HepG2 (cell line): ENCODE data around the gene INAFM2. TPM values are rescaled to one million over a fixed set of nuclear protein-coding genes. Genes with fewer than 3 reads are reported as not detected.

Source experiments
- ATF3 ChIP-seq: sonication (generic); formaldehyde crosslinking; IDR thresholded peaks from 2 replicates; pipeline ENCODE4 v1.4.0; 2020; ENCODE audit warnings: missing genetic modification reagents
- ATM ChIP-seq: fragments of 450-650 bp; IDR thresholded peaks from 2 replicates; pipeline ENCODE4 v1.7.1; 2017; ENCODE audit warnings: mild to moderate bottlenecking, borderline replicate concordance
- ELK4 ChIP-seq: sonication (generic); formaldehyde crosslinking; IDR thresholded peaks from 2 replicates; pipeline ENCODE4 v1.9.0; 2021; ENCODE audit warnings: missing genetic modification reagents, borderline replicate concordance
- FOXO1 ChIP-seq: sonication (generic); formaldehyde crosslinking; IDR thresholded peaks from 2 replicates; pipeline ENCODE4 v1.4.0; 2020; ENCODE audit warnings: missing genetic modification reagents
- GPBP1L1 ChIP-seq: sonication (generic); formaldehyde crosslinking; IDR thresholded peaks from 2 replicates; pipeline ENCODE4 v1.5.0; 2020; ENCODE audit warnings: mild to moderate bottlenecking, missing genetic modification reagents
- HBP1 ChIP-seq: IDR thresholded peaks from 2 replicates; pipeline ENCODE4 v1.6.1; 2016; ENCODE audit warnings: low read depth, control low read depth
- NKX3-1 ChIP-seq: sonication (generic); formaldehyde crosslinking; IDR thresholded peaks from 2 replicates; pipeline ENCODE4 v1.5.0; 2020; ENCODE audit warnings: missing genetic modification reagents
- RBFOX2 ChIP-seq: fragments of 200-400 bp; formaldehyde crosslinking; IDR thresholded peaks from 2 replicates; pipeline ENCODE4 v1.6.1; 2017; ENCODE audit warnings: low read depth, mild to moderate bottlenecking, low read length
- RXRB ChIP-seq: IDR thresholded peaks from 2 replicates; pipeline ENCODE4 v1.6.1; 2016; ENCODE audit warnings: borderline replicate concordance, missing genetic modification reagents, missing compliant biosample characterization
- SRY ChIP-seq: sonication (generic); formaldehyde crosslinking; IDR thresholded peaks from 2 replicates; pipeline ENCODE4 v1.8.0; 2022; ENCODE audit warnings: mild to moderate bottlenecking, missing genetic modification reagents
- THRA ChIP-seq: sonication (generic); formaldehyde crosslinking; IDR thresholded peaks from 2 replicates; pipeline ENCODE4 v1.4.0; 2020; ENCODE audit warnings: missing genetic modification reagents, borderline replicate concordance
- ZBTB42 ChIP-seq: sonication (generic); formaldehyde crosslinking; IDR thresholded peaks from 2 replicates; pipeline ENCODE4 v1.5.0; 2020; ENCODE audit warnings: mild to moderate bottlenecking, missing genetic modification reagents
- ZNF205 ChIP-seq: IDR thresholded peaks from 2 replicates; pipeline ENCODE4 v1.6.1; 2018; ENCODE audit warnings: missing biosample characterization, missing genetic modification reagents
- ZNF234 ChIP-seq: sonication (generic); formaldehyde crosslinking; conservative IDR thresholded peaks from 2 replicates; pipeline ENCODE4 v1.5.1; 2020; ENCODE audit warnings: mild to moderate bottlenecking, missing genetic modification reagents
- ZNF281 ChIP-seq: sonication (generic); formaldehyde crosslinking; IDR thresholded peaks from 2 replicates; pipeline ENCODE4 v1.4.0; 2020; ENCODE audit warnings: missing genetic modification reagents, borderline replicate concordance
- ZNF576 ChIP-seq: sonication (generic); formaldehyde crosslinking; IDR thresholded peaks from 2 replicates; pipeline ENCODE4 v1.4.0; 2020; ENCODE audit warnings: mild to moderate bottlenecking, missing genetic modification reagents
- ZNF704 ChIP-seq: sonication (generic); formaldehyde crosslinking; IDR thresholded peaks from 2 replicates; pipeline ENCODE4 v1.8.1; 2023; ENCODE audit warnings: mild to moderate bottlenecking, inconsistent platforms, moderate library complexity, missing genetic modification reagents, borderline replicate concordance
- polyA plus RNA-seq, 8 experiments: library from polyadenylated mRNA; depleted of rRNA in 3 of 8; stranded (reverse) in 7 of 8; unstranded in 1 of 8; fragments of >200 nt; fragmentation: Illumina TruSeq in 4 of 8; extraction: Trizol in 4 of 8; gene quantifications; 2 replicates each; pipeline versions ENCODE4 v1.2.1 to v1.2.3, GENCODE V29; 2011 to 2016; ENCODE audit warnings: low read depth in 4 of 8, missing spikeins in 1 of 8, mixed read lengths in 1 of 8; ENCODE audit not compliant: insufficient read depth in 1 of 8
- total RNA-seq, 5 experiments: library from RNA; depleted of rRNA; stranded (reverse); fragments of >200 nt; fragmentation: Illumina TruSeq; extraction: Trizol; gene quantifications; 2 replicates each; pipeline ENCODE4 v1.2.3, GENCODE V29; 2016; ENCODE audit warnings: low read depth in 1 of 5

INAFM2 gene
- total and polyA plus RNA-seq, 2 of the 13 experiments (the other 11 are each of a cell fraction or from before 2014, with no cell fraction given) = 5.5 to 6.5 TPM

GRCh38 chr15:40282147-40282868, 41.2 kb upstream of the INAFM2 start (continued):
- TF ChIP-seq ZNF281 (CRISPR knock-in tag) (no peak), THRA (no peak), ZNF576 (CRISPR knock-in tag) (no peak), HBP1 (CRISPR knock-in tag) (no peak), NKX3-1 (CRISPR knock-in tag) (no peak; the same call in 1 of the 2 replicates), ELK4 (CRISPR knock-in tag) (no peak), GPBP1L1 (no peak), ZBTB42 (no peak), SRY (CRISPR knock-in tag) (no peak), ZNF205 (CRISPR knock-in tag) (no peak), ZNF234 (CRISPR knock-in tag) (no peak), ATM (no peak), RBFOX2 (no peak), ZNF704 (CRISPR knock-in tag) (no peak), RXRB (CRISPR knock-in tag) (no peak), FOXO1 (CRISPR knock-in tag) (no peak), ATF3 (CRISPR knock-in tag) (no peak)
